ENCODE measurements around the gene MED26.
A peak's percentile ranks its signal among the peaks of the same experiment; 100 is the strongest.

MED26 gene

GRCh38 chr19:16627193-16627927, 644 bp downstream of the MED26 start (continued):
- TF ChIP-seq ZNF785 (tag by site-specific recombination; IDR thresholded peaks at IDR 0.05) (no peak), GLIS2 (tag by site-specific recombination; IDR thresholded peaks at IDR 0.05) (peak; percentile 72; the same call in 1 of the 2 replicates), ZSCAN30 (tag by site-specific recombination; IDR thresholded peaks at IDR 0.05) (peak; percentile 20; the same call in 1 of the 2 replicates), ZNF560 (tag by site-specific recombination; IDR thresholded peaks at IDR 0.05; ENCODE audit: borderline replicate concordance) (no peak), GLIS1 (tag by site-specific recombination; IDR thresholded peaks at IDR 0.05) (peak; percentile 92), ZSCAN18 (tag by site-specific recombination; IDR thresholded peaks at IDR 0.05) (no peak), ZNF169 (tag by site-specific recombination; IDR thresholded peaks at IDR 0.05) (no peak), SP2 (tag by site-specific recombination; IDR thresholded peaks at IDR 0.05) (no peak), ZNF140 (tag by site-specific recombination; IDR thresholded peaks at IDR 0.05) (no peak), HOXD13 (CRISPR knock-in tag; IDR thresholded peaks at IDR 0.05; ENCODE audit: borderline replicate concordance) (no peak), ZNF292 (tag by site-specific recombination; IDR thresholded peaks at IDR 0.05; ENCODE audit: borderline replicate concordance, low read depth) (no peak), ZNF670 (tag by site-specific recombination; IDR thresholded peaks at IDR 0.05; ENCODE audit: low read depth) (no peak), ZNF121 (tag by site-specific recombination; IDR thresholded peaks at IDR 0.05) (no peak), ZNF645 (tag by site-specific recombination; IDR thresholded peaks at IDR 0.05) (no peak), ZNF621 (tag by site-specific recombination; IDR thresholded peaks at IDR 0.05) (no peak), ZNF777 (tag by site-specific recombination; IDR thresholded peaks at IDR 0.05; ENCODE audit: borderline replicate concordance) (no peak), ZNF174 (tag by site-specific recombination; IDR thresholded peaks at IDR 0.05) (no peak), ZNF433 (tag by site-specific recombination; IDR thresholded peaks at IDR 0.05; ENCODE audit: low read depth) (no peak), ZNF561 (tag by site-specific recombination; IDR thresholded peaks at IDR 0.05; ENCODE audit: borderline replicate concordance) (0 out of 2 replicates have a peak, but pooled peaks have one; percentile 37), ZSCAN16 (tag by site-specific recombination; IDR thresholded peaks at IDR 0.05) (no peak), SALL2 (tag by site-specific recombination; IDR thresholded peaks at IDR 0.05; ENCODE audit: borderline replicate concordance) (no peak), SCRT2 (tag by site-specific recombination; IDR thresholded peaks at IDR 0.05) (peak; percentile 99), OSR2 (tag by site-specific recombination; IDR thresholded peaks at IDR 0.05) (no peak), ZNF146 (tag by site-specific recombination; IDR thresholded peaks at IDR 0.05) (no peak), ZNF664 (tag by site-specific recombination; IDR thresholded peaks at IDR 0.05) (no peak), SP3 (tag by site-specific recombination; IDR thresholded peaks at IDR 0.05) (no peak), ZNF148 (tag by site-specific recombination; IDR thresholded peaks at IDR 0.05; ENCODE audit: borderline replicate concordance) (no peak), PBX3 (CRISPR knock-in tag; IDR thresholded peaks at IDR 0.05) (no peak), ZNF354C (tag by site-specific recombination; IDR thresholded peaks at IDR 0.05; ENCODE audit: borderline replicate concordance, low read depth) (no peak), KLF8 (tag by site-specific recombination; IDR thresholded peaks at IDR 0.05) (peak; percentile 46; the same call in 1 of the 2 replicates), WT1 (tag by site-specific recombination; IDR thresholded peaks at IDR 0.05) (no peak), ZNF132 (tag by site-specific recombination; IDR thresholded peaks at IDR 0.05; ENCODE audit: borderline replicate concordance) (no peak), ZNF2 (tag by site-specific recombination; IDR thresholded peaks at IDR 0.05) (peak; percentile 78)

Data from HEK293 (cell line).